Heart right ventricle (tissue), 16 donors: ENCODE data around the gene SMIM45.

Experiments used
- ATAC-seq, 8 donors: fragments of 200-7000 bp; cut with Tn5 transposase; one replicate each; pipeline ENCODE4 v1.9.1; 2020; ENCODE audit warnings: mild to moderate bottlenecking in 8 of 8, moderate library complexity in 8 of 8, moderate number of reproducible peaks in 1 of 8
- DNase-seq, 2 donors: peaks; one replicate each; pipeline ENCODE4 v3.0.0-alpha.2; 2020
- H3K27ac ChIP-seq, 10 donors: fragments of 200-600 bp; sonication (generic) in 2 of 10; one replicate each; pipeline versions ENCODE4 v1.5.0 to v1.8.0; 2020 to 2022; ENCODE audit warnings: mild to moderate bottlenecking in 3 of 10
- H3K27me3 ChIP-seq, 7 donors: fragments of 200-600 bp; one replicate each; pipeline ENCODE4 v1.8.0; 2021 to 2022; ENCODE audit warnings: mild to moderate bottlenecking in 2 of 7
- H3K36me3 ChIP-seq, 9 donors: fragments of 200-600 bp; sonication (generic) in 1 of 9; one replicate each; pipeline versions ENCODE4 v1.5.0 to v1.8.0; 2020 to 2022; ENCODE audit warnings: mild to moderate bottlenecking in 2 of 9
- H3K4me1 ChIP-seq, 9 donors: fragments of 200-600 bp; sonication (generic) in 1 of 9; one replicate each; pipeline versions ENCODE4 v1.5.0 to v1.8.0; 2020 to 2022; ENCODE audit warnings: mild to moderate bottlenecking in 4 of 9
- H3K4me3 ChIP-seq, 10 donors: fragments of 200-600 bp; sonication (generic) in 2 of 10; one replicate each; pipeline versions ENCODE4 v1.5.0 to v1.8.0; 2020 to 2022; ENCODE audit warnings: mild to moderate bottlenecking in 7 of 10, moderate library complexity in 2 of 10
- H3K9me3 ChIP-seq, 11 donors: fragments of 200-600 bp in 10 of 11; sonication (generic) in 2 of 11; one replicate each; pipeline versions ENCODE4 v1.5.0 to v1.8.0; 2013 to 2022; ENCODE audit warnings: mild to moderate bottlenecking in 2 of 11, control low read depth in 1 of 11, moderate library complexity in 1 of 11
- CTCF ChIP-seq, 9 donors: fragments of 200-600 bp; sonication (generic) in 2 of 9; IDR thresholded peaks; one replicate each; pipeline versions ENCODE4 v1.5.0 to v1.8.0; 2021 to 2022; ENCODE audit warnings: antibody characterized with exemption in 9 of 9, mild to moderate bottlenecking in 5 of 9, moderate library complexity in 1 of 9
- WGBS, 2 donors: extraction: QIAGEN DNeasy Blood & Tissue Kit; methylation state at CpG; one replicate each; pipeline ENCODE4 v1.1.7; 2013; ENCODE audit warnings: inconsistent platforms in 1 of 2; 5-methylcytosine and 5-hydroxymethylcytosine counted together
- intact Hi-C, 10 donors: fragments of 100-400 bp; cut with DNase I; formaldehyde crosslinking; loops; one replicate each; pipeline versions ENCODE4 v1.11.1 to v1.14.2; 2022
- donor health status: Arrhythmogenic right ventricular cardiomyopathy.
- donor health status: ischemic (EF 13 %, LVEDD 7.1; RV severe dilation, severe dysfunction).
- donor health status: healthy with polysubstance abuse.
- donor health status: DM: no; HTN: yes; CAD: no.
- donor health status: DM: no; HTN: no; CAD: no.
- donor health status: ischemic (EF 25% LVEDD 6.9; RV normal size, moderate dysfunction).
- donor health status: ischemic (EF 25% LVEDD 5.7; RV mildly dilated, moderate dysfunction).
- donor health status: healthy.
- donor health status: DM: yes; HTN: yes; CAD: no.
- donor health status: Ischemic cardiomyopathy.
- donor health status: ischemic (EF 35%, LVEDD 5.7; RV mildly dilated, moderate dysfunction).
- donor health status: nonischemic (EF 11% LVEDD 7.7; RV severe dilation, severe dysfunction).
- donor health status: DM: yes; HTN: yes; CAD: no.
- donor health status: PGD.
- donor health status: ischemic (EF 29% LVEDD 5.4; RV normal size, mild dysfunction).
- donor health status: nonischemic (EF 23%, LVEDD 6.1; RV moderate dilation, normal function).

The SMIM45 gene

GRCh38 chr22:41992496-41992895 lies 40.5 kb downstream of the SMIM45 start:
- Histone ChIP-seq H3K36me3 (no peaks in the 10 kb centered on the region), H3K9me3 (no peaks in the 10 kb centered on the region), H3K27ac (no peak overlapping the region), H3K4me3 (no peak overlapping the region), H3K27me3 (peaks cover 0 to 16% (median 0%) of the 10 kb centered on the region in 7 donors), H3K4me1 (no peaks in the 10 kb centered on the region)
- DNase-seq (no peak), ATAC-seq (no peak)
- 90% methylated on average over 5 of the region's 5 CpGs for WGBS, 2 donors
- intact Hi-C loops, result no loop called here
- no peak for TF ChIP-seq CTCF (IDR thresholded peaks at IDR 0.05)

GRCh38 chr22:41995211-41995610 lies 43.3 kb downstream of the SMIM45 start:
- Histone ChIP-seq H3K27ac (no peak overlapping the region), H3K4me3 (no peak overlapping the region), H3K4me1 (peaks cover 0 to 11% (median 0%) of the 10 kb centered on the region in 9 donors), H3K36me3 (no peaks in the 10 kb centered on the region), H3K27me3 (peaks cover 0 to 21% (median 3%) of the 10 kb centered on the region in 7 donors), H3K9me3 (no peaks in the 10 kb centered on the region)
- intact Hi-C loops, result no loop called here
- ATAC-seq, result no peak
- DNase-seq, result no peak
- 44 to 52% methylated on average over 3 of the region's 3 CpGs for WGBS, 2 donors
- TF ChIP-seq CTCF (IDR thresholded peaks at IDR 0.05), result no peak

GRCh38 chr22:41996826-41997225 lies 44.9 kb downstream of the SMIM45 start:
- Histone ChIP-seq H3K27ac (no peak overlapping the region), H3K27me3 (peaks cover 0 to 16% (median 3%) of the 10 kb centered on the region in 7 donors), H3K36me3 (no peaks in the 10 kb centered on the region), H3K4me3 (no peak overlapping the region), H3K4me1 (peaks cover 0 to 11% (median 0%) of the 10 kb centered on the region in 9 donors), H3K9me3 (no peaks in the 10 kb centered on the region)
- intact Hi-C loops, result no loop called here
- ATAC-seq (no peak), DNase-seq (no peak)
- 83 to 85% methylated on average over 5 of the region's 5 CpGs for WGBS, 2 donors
- TF ChIP-seq CTCF (IDR thresholded peaks at IDR 0.05), result no peak

GRCh38 chr22:41998361-41999261 lies 46.7 kb downstream of the SMIM45 start, which contains the start of gene WBP2NL:
WBP2NL (plus strand) TSS chr22:41998788; CDS start chr22:41998819, 31 bp downstream.
- Histone ChIP-seq H3K4me1 (peaks cover 0 to 11% (median 0%) of the 10 kb centered on the region in 9 donors), H3K27me3 (peaks cover 0 to 16% (median 0%) of the 10 kb centered on the region in 7 donors), H3K36me3 (no peaks in the 10 kb centered on the region), H3K4me3 (peak within 1 kb of the TSS in 9 of 10 donors; percentile 30 to 60 (median 56)), H3K27ac (peak within 1 kb of the TSS in 1 of 10 donors; percentile 75), H3K9me3 (no peaks in the 10 kb centered on the region)
- intact Hi-C loops, result no loop called here
- TF ChIP-seq CTCF (IDR thresholded peaks at IDR 0.05), result no peak
- ATAC-seq (peak; percentile 92 to 98 (median 97)), DNase-seq (peak; percentile 79 to 80)
- 30 to 32% methylated on average over 67 to 71 of the region's 71 CpGs for WGBS, 2 donors
